ENCODE data around the gene NACAD. TPM values are rescaled to one million over a fixed set of nuclear protein-coding genes. Genes with fewer than 3 reads are reported as not detected.

The NACAD gene
- total RNA-seq, 1 donor from 2014 or later = 21.9 TPM

DNA sequence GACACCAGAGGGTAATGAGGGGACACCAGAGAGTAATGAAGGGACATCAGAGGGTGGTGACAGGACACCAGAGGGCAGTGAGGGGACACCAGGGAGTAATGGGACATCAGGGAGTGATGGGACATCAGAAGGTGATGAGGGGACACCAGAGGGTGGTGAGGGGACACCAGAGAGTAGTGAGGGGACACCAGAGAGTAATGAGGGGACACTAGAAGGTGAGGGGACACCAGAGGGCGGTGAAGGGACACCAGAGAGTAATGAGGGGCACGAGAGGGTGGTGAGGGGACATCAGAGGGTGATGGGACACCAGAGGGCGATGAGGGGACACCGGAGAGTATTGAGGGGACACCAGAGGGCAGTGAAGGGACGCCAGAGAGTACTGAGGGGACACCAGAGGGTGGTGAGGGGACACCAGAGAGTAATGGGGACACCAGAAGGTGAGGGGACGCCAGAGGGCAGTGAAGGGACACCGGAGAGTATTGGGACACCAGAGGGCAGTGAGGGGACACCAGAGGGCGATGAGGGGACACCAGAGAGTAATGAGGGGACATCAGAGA is 10.6 kb downstream of the NACAD start:
- no peak overlapping the region for H3K27ac Mint-ChIP-seq (ENCODE audit: unreplicated experiment)
- peak; percentile 56 for DNase-seq (ENCODE audit: low spot score)
- no peak overlapping the region for H3K4me3 Mint-ChIP-seq (ENCODE audit: unreplicated experiment)
- peaks cover 11% of the 10 kb centered on the region for H3K36me3 Mint-ChIP-seq (ENCODE audit: low read depth)
- no peak for TF ChIP-seq CTCF (IDR thresholded peaks at IDR 0.05)
- H3K27me3 Mint-ChIP-seq (ENCODE audit: low read depth) = no peaks in the 10 kb centered on the region
- H3K4me1 Mint-ChIP-seq (ENCODE audit: low read depth) = peaks cover 6% of the 10 kb centered on the region
- H3K9me3 Mint-ChIP-seq (ENCODE audit: low read depth) = no peaks in the 10 kb centered on the region

GRCh38 chr7:45077579-45077978 is 11.2 kb downstream of the NACAD start:
- peaks cover 17% of the 10 kb centered on the region for H3K36me3 Mint-ChIP-seq (ENCODE audit: low read depth)
- no peaks in the 10 kb centered on the region for H3K27me3 Mint-ChIP-seq (ENCODE audit: low read depth)
- no peak overlapping the region for H3K27ac Mint-ChIP-seq (ENCODE audit: unreplicated experiment)
- DNase-seq (ENCODE audit: low spot score) = no peak
- no peaks in the 10 kb centered on the region for H3K9me3 Mint-ChIP-seq (ENCODE audit: low read depth)
- H3K4me1 Mint-ChIP-seq (ENCODE audit: low read depth) = peaks cover 8% of the 10 kb centered on the region
- no peak overlapping the region for H3K4me3 Mint-ChIP-seq (ENCODE audit: unreplicated experiment)
- no peak for TF ChIP-seq CTCF (IDR thresholded peaks at IDR 0.05)

DNA sequence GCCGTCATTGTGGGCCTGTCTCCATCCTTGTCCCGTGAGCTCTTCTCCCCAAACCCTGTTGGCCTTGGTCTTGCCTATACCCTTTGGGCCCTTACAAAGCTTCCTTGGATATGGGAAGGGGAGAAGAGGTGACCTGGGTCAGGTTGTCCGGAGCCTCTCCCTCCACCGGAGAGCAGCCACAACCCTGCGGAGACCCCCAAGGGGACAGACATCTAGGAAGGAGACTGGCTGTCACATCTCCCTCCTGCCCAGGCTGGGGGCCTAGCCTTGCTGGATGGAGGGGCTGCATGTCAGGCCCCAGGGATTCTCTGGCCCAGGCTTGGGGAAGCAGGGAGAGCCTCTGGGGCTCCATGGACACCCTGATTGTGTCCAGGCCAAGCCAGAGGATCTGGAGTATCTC is 11.8 kb downstream of the NACAD start:
- TF ChIP-seq CTCF (IDR thresholded peaks at IDR 0.05) = no peak
- no peak overlapping the region for H3K27ac Mint-ChIP-seq (ENCODE audit: unreplicated experiment)
- H3K27me3 Mint-ChIP-seq (ENCODE audit: low read depth) = no peaks in the 10 kb centered on the region
- H3K4me3 Mint-ChIP-seq (ENCODE audit: unreplicated experiment) = no peak overlapping the region
- peaks cover 18% of the 10 kb centered on the region for H3K36me3 Mint-ChIP-seq (ENCODE audit: low read depth)
- H3K9me3 Mint-ChIP-seq (ENCODE audit: low read depth) = no peaks in the 10 kb centered on the region
- no peak for DNase-seq (ENCODE audit: low spot score)
- peaks cover 12% of the 10 kb centered on the region for H3K4me1 Mint-ChIP-seq (ENCODE audit: low read depth)

GRCh38 chr7:45075871-45076796 is 12.6 kb downstream of the NACAD start:
- DNase-seq (ENCODE audit: low spot score) = no peak
- no peak for TF ChIP-seq CTCF (IDR thresholded peaks at IDR 0.05)
- H3K4me3 Mint-ChIP-seq (ENCODE audit: unreplicated experiment) = no peak overlapping the region
- no peaks in the 10 kb centered on the region for H3K9me3 Mint-ChIP-seq (ENCODE audit: low read depth)
- no peaks in the 10 kb centered on the region for H3K27me3 Mint-ChIP-seq (ENCODE audit: low read depth)
- peaks cover 13% of the 10 kb centered on the region for H3K4me1 Mint-ChIP-seq (ENCODE audit: low read depth)
- H3K36me3 Mint-ChIP-seq (ENCODE audit: low read depth) = peaks cover 18% of the 10 kb centered on the region
- no peak overlapping the region for H3K27ac Mint-ChIP-seq (ENCODE audit: unreplicated experiment)

- Mint-ChIP-seq H3K4me3 (ENCODE audit: unreplicated experiment) (no peak overlapping the region), H3K4me1 (ENCODE audit: low read depth) (peaks cover 13% of the 10 kb centered on the region), H3K9me3 (ENCODE audit: low read depth) (no peaks in the 10 kb centered on the region), H3K27ac (ENCODE audit: unreplicated experiment) (no peak overlapping the region), H3K36me3 (ENCODE audit: low read depth) (peaks cover 18% of the 10 kb centered on the region), H3K27me3 (ENCODE audit: low read depth) (no peaks in the 10 kb centered on the region)
- no peak for DNase-seq (ENCODE audit: low spot score)
- no peak for TF ChIP-seq CTCF (IDR thresholded peaks at IDR 0.05)
Measured at GRCh38 chr7:45075355-45075644, 13.5 kb downstream of the NACAD start.

All from chondrocyte (in vitro differentiated cells).